AG04449 (cell line): ENCODE data around the gene HOATZ.

ENCODE experiments used
- CTCF ChIA-PET: fragments of 350-600 bp; formaldehyde crosslinking; extraction: SDS; loops from one replicate; lab custom pipeline; 2021; ENCODE audit warnings: antibody characterized with exemption; lab: Yijun Ruan, JAX
- POLR2A ChIA-PET: fragments of 400-600, 350-600 bp; formaldehyde crosslinking; extraction: SDS; loops from one replicate; lab custom pipeline; 2020; ENCODE audit warnings: antibody characterized with exemption, inconsistent platforms; lab: Yijun Ruan, JAX
- DNase-seq: peaks from one replicate; pipeline ENCODE4 v3.0.0-alpha.2; 2010; ENCODE audit warnings: low read depth, low spot score
- H3K4me3 ChIP-seq: 2 replicates; pipeline ENCODE4 v1.5.1; 2011; ENCODE audit warnings: low read depth, mild to moderate bottlenecking, control low read depth, low read length
- CTCF ChIP-seq: IDR thresholded peaks from one replicate; pipeline ENCODE4 v1.5.1; 2011; ENCODE audit warnings: mild to moderate bottlenecking, moderate library complexity, low read length, control low read depth, inconsistent platforms; ENCODE audit not compliant: insufficient read depth; ENCODE audit errors: missing control alignments

The HOATZ gene

GRCh38 chr11:111513240-111513605, 1.4 kb upstream of the HOATZ start:
- POLR2A ChIA-PET: interaction anchor here (0.6 kb wide), 1 partner anchor 14 kb away, joined by 3 read pairs; no protein-coding TSS in a partner anchor
- peak overlapping the region; percentile 52; the same call in 1 of the 2 replicates for H3K4me3 ChIP-seq
- TF ChIP-seq CTCF: no peak

GRCh38 chr11:111515591-111515990, 1.0 kb downstream of the HOATZ start:
- ChIA-PET CTCF (no interaction called here), POLR2A (no interaction called here)
- H3K4me3 ChIP-seq: no peak overlapping the region
- no peak for TF ChIP-seq CTCF
- DNase-seq: no peak

More at GRCh38 chr11:111513240-111513605, 1.4 kb upstream of the HOATZ start:
- DNase-seq: no peak
- CTCF ChIA-PET: interaction anchor here (0.8 to 1.9 kb wide), 6 partner anchors 11 to 67 kb away, joined by 3 to 6 read pairs (median 3); no protein-coding TSS in a partner anchor

GRCh38 chr11:111518668-111519067, 4.1 kb downstream of the HOATZ start:
- DNase-seq: no peak
- POLR2A ChIA-PET: no interaction called here
- CTCF ChIA-PET: no interaction called here
- no peak for TF ChIP-seq CTCF
- H3K4me3 ChIP-seq: no peak overlapping the region

GRCh38 chr11:111520560-111520959, 6.0 kb downstream of the HOATZ start:
- DNase-seq: no peak
- POLR2A ChIA-PET: no interaction called here
- CTCF ChIA-PET: no interaction called here
- TF ChIP-seq CTCF: no peak
- H3K4me3 ChIP-seq: no peak overlapping the region

GRCh38 chr11:111521135-111521534, 6.6 kb downstream of the HOATZ start:
- no peak overlapping the region for H3K4me3 ChIP-seq
- POLR2A ChIA-PET: interaction anchor here (0.6 kb wide), 1 partner anchor 58 kb away, joined by 3 read pairs; no protein-coding TSS in a partner anchor
- TF ChIP-seq CTCF: no peak

GRCh38 chr11:111522426-111522825, 7.8 kb downstream of the HOATZ start:
- TF ChIP-seq CTCF: no peak
- DNase-seq: no peak
- CTCF ChIA-PET: no interaction called here
- no peak overlapping the region for H3K4me3 ChIP-seq
- POLR2A ChIA-PET: no interaction called here

More at GRCh38 chr11:111521135-111521534, 6.6 kb downstream of the HOATZ start:
- no peak for DNase-seq
- CTCF ChIA-PET: no interaction called here
